H1 (cell line): ENCODE data around the gene PTPRF. TPM values are rescaled to one million over a fixed set of nuclear protein-coding genes. Genes with fewer than 3 reads are reported as not detected.

ENCODE experiments used
- ASH2L ChIP-seq: fragments of 200-600, 300-600 bp; sonication (generic); IDR thresholded peaks from one replicate; pipeline ENCODE4 v1.7.1; 2017; ENCODE audit warnings: low read length
- CHD2 ChIP-seq: IDR thresholded peaks from 2 replicates; pipeline ENCODE4 v1.6.1; 2012; ENCODE audit warnings: low read length, improper control_type of control experiment
- JUND ChIP-seq: IDR thresholded peaks from 2 replicates; pipeline ENCODE4 v1.6.1; 2011; ENCODE audit warnings: mild to moderate bottlenecking, improper control_type of control experiment, low read length
- polyA plus RNA-seq, 7 experiments: library from polyadenylated mRNA; depleted of rRNA in 3 of 7; stranded (reverse) in 5 of 7; unstranded in 2 of 7; fragments of >200 nt in 5 of 7; fragments of 200-250 nt in 2 of 7; gene quantifications; 1 replicate in 5 of 7; 2 replicates in 1 of 7; 4 replicates in 1 of 7; pipeline versions ENCODE4 v1.2.1 to v1.2.3, GENCODE V29; 2011 to 2013; ENCODE audit warnings: missing spikeins in 2 of 7, mixed read lengths in 2 of 7
- total RNA-seq: library from RNA; stranded (reverse); fragmentation: NEBNext Ultra II Directional; extraction: Animal tissue kit (Norgen Biotek cat#: 25700); gene quantifications from 2 replicates; pipeline ENCODE4 v1.2.1, GENCODE V29; 2021

The PTPRF gene
- total and polyA plus RNA-seq, 2 of the 8 experiments (the other 6 are each of a cell fraction or from before 2014, with no cell fraction given) = 136 to 231 TPM

- TF ChIP-seq CHD2 (no peak), ASH2L (peak; percentile 16), JUND (no peak)
Measured at GRCh38 chr1:43550598-43551246, 20.0 kb downstream of the PTPRF start (continued).
